OCI-LY7 (cell line): ENCODE results near the gene ATP6V1A.

Experiments
- CTCF ChIP-seq: fragments of 200-600 bp; sonication (generic); conservative IDR thresholded peaks from 2 replicates; pipeline ENCODE4 v1.5.1; 2014; ENCODE audit warnings: mild to moderate bottlenecking, antibody characterized with exemption, low read length, moderate library complexity, mixed read lengths
- EZH2phosphoT487 ChIP-seq: fragments of 200-600 bp; sonication (generic); IDR thresholded peaks from 2 replicates; pipeline ENCODE4 v1.6.1; 2018; ENCODE audit warnings: low read depth, borderline replicate concordance, mild to moderate bottlenecking, mixed run types, antibody characterized with exemption, low read length, moderate library complexity, mixed read lengths

- TF ChIP-seq CTCF (no peak), EZH2phosphoT487 (no peak)
Observed at GRCh38 chr3:113721636-113722035, 25.2 kb upstream of the ATP6V1A start.
